NB4 (cell line): Measurements from ENCODE around the gene TLK1.
"Not testable (repeated sequence)": the region's sequence is repeated elsewhere in the genome, so short reads cannot be mapped to it uniquely, and the experiment has no call there.

Experiments used
- DNase-seq: peaks from one replicate; pipeline ENCODE4 v3.0.0; 2010; ENCODE audit warnings: low read depth
- H3K4me3 ChIP-seq: one replicate; pipeline ENCODE4 v1.5.1; 2011; ENCODE audit warnings: mild to moderate bottlenecking, low read depth, low read length, moderate library complexity
- CTCF ChIP-seq: IDR thresholded peaks from one replicate; pipeline ENCODE4 v1.5.1; 2012; ENCODE audit warnings: low read depth, low read length
- MYC ChIP-seq: IDR thresholded peaks from 2 replicates; pipeline ENCODE4 v1.6.1; 2011; ENCODE audit warnings: low read depth, low read length
- POLR2A ChIP-seq: IDR thresholded peaks from 2 replicates; pipeline ENCODE4 v1.6.1; 2011; ENCODE audit warnings: mild to moderate bottlenecking; ENCODE audit not compliant: insufficient read length; ENCODE audit errors: extremely low read depth
- TF ChIP-seq, protein P1 (sequence below): IDR thresholded peaks from 2 replicates; pipeline ENCODE4 v1.6.1; 2011; ENCODE audit warnings: low read depth, low read length

TLK1 gene

GRCh38 chr2:171081649-171082111 lies 79.0 kb downstream of the TLK1 start:
- DNase-seq: no peak
- no peak for TF ChIP-seq POLR2A
- no peak for TF ChIP-seq MYC
- TF ChIP-seq, protein P1, sequence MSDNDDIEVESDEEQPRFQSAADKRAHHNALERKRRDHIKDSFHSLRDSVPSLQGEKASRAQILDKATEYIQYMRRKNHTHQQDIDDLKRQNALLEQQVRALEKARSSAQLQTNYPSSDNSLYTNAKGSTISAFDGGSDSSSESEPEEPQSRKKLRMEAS: no peak
- no peak for TF ChIP-seq CTCF
- no peak overlapping the region for H3K4me3 ChIP-seq

DNA sequence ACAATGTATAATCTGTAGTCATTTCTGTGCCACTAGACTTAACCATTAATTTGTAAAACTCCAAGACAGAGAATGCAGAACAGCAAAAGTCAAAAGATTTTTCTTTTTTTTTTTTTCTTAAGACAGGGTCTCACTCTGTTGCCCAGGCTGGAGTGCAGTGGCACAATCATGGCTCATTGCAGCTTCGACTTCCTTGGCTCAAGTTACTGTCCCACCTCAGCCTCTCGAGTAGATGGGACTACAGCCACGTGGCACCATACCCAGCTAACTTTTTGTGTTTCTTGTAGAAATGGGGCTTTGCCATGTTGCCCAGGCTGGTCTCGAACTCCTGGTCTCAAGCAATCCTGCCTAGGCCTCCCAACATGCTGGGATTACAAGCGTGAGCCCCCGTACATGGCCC lies 80.1 kb downstream of the TLK1 start:
- no peak for DNase-seq
- no peak overlapping the region for H3K4me3 ChIP-seq
- TF ChIP-seq POLR2A (no peak), CTCF (no peak), MYC (no peak)
- TF ChIP-seq, protein P1: no peak

GRCh38 chr2:171076422-171076821 lies 84.3 kb downstream of the TLK1 start:
- H3K4me3 ChIP-seq, DNase-seq: not testable (repeated sequence)

- TF ChIP-seq MYC (no peak), CTCF (no peak), POLR2A (no peak)
- TF ChIP-seq, protein P1: no peak
- no peak for DNase-seq
- no peak overlapping the region for H3K4me3 ChIP-seq
Observed at GRCh38 chr2:171072164-171072563, 88.5 kb downstream of the TLK1 start.

GRCh38 chr2:171069286-171069956 lies 91.3 kb downstream of the TLK1 start:
- TF ChIP-seq, protein P1: no peak
- TF ChIP-seq MYC (no peak), POLR2A (no peak), CTCF (no peak)
- no peak for DNase-seq
- no peak overlapping the region for H3K4me3 ChIP-seq

GRCh38 chr2:171066110-171066509 lies 94.6 kb downstream of the TLK1 start:
- H3K4me3 ChIP-seq: no peak overlapping the region
- DNase-seq: no peak
- TF ChIP-seq CTCF: no peak
- TF ChIP-seq POLR2A: no peak
- no peak for TF ChIP-seq MYC
- TF ChIP-seq, protein P1: no peak
